Central memory CD4-positive, alpha-beta T cell (primary cell): ENCODE data around the gene IL1RAPL1.

Experiments
- DNase-seq: peaks from one replicate; pipeline ENCODE4 v3.0.0; 2022

Gene IL1RAPL1

DNA sequence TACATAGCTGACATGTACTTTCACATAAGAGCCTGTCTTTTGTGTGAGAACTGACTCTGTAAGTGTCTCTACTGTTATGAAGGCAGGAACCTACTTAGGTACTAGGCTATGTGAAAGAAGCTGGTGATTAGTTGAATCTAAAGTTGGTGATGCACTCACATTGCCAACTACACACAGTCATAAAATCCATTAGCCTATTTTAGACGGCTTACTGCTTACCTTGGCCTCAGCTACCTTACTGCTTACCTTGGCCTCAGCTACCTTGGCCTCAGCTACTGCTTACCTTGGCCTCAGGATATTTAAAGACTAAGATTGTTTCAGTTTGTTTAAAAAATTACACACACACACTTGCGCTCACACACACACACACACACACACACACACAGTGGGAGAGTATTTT lies 549.7 kb downstream of the IL1RAPL1 start:
- DNase-seq = no peak

DNA sequence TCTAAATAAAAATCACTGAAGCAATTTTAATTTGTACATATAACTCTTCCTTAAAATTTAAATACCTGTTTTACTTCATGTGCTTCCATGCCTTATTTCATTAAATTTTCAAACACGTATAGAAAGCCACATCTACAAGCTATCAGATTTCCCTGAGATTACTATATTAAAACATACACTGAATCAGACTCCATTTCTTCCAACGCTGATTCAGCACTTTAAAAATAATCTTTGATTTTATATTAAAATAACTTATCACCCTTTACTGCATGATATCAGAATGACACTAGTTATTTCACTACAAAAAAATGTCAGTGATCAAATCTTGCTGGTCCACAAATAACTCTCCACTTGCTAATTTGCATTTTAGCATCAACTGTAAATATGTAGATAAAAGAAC lies 550.8 kb downstream of the IL1RAPL1 start:
- no peak for DNase-seq

DNA sequence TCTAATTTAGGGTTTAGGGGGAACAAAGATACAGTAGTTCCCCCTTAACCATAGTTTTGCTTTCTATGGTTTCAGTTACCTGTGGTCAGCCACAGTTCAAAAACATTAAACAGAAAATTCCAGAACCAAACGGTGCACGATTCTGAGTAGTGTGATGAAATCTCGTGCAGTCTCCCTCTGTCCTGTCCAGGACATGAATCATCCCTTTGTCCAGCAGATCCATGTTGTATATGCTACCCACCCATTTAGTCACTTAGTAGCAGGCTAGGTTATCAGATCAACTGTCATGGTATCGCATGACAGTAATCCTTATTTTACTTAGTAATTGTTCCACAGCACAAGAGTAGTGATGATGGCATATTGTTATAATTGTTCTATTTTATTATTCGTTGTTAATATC lies 556.1 kb downstream of the IL1RAPL1 start:
- no peak for DNase-seq

DNA sequence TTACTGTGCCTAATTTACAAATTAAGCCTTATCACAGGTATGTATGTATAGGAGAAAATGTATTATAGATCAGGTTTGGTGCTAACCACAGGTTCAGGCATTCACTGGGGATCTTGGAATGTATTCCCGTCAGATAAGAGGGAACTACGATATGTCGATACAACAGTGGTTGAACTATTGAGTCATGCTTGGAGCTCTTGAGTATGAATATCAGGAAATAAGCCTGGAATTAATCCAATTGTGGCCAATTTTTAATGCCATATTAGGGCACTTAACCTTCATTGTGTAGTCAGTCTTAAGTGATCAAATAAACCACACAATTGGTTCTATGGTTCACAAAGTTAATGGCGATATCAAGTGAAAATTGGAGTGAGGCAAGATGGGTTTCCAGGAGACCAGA lies 556.5 kb downstream of the IL1RAPL1 start:
- DNase-seq = no peak

DNA sequence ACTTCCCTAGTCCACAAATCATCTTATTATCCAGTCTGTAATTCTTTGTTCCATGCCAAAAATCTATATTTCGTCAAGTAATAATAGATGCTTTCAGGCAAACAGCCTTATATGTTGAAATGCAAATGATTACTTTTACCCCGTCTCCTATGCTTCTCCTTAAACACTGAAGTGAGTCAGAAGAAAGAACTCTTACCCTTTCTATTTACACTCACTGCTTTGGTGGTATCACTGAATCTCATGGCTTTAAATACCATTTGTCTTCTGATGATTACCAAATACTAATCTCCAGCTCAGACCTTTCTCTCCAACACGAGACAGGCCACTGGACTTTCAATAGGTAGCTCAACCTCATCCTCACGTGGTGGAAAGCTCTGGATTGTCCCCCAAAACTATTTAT lies 558.1 kb downstream of the IL1RAPL1 start:
- DNase-seq = no peak

DNA sequence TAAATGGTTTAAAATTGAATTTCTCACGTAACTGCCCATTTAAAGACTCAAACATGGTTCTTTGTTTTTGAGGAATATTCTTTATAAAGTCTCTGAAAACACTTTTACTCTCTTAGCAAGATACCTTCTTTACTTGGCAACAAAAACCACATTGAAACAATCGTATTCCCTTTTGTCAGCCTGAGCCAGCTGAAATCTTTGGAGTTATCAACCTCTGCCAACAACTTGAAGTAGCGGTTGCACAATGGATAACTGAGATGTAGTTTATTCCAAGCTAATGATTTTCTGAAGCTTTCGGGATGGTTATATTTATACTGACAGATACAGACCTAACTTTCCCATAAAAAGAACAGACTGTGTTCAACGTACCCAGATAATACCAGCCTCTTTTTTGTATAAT lies 561.3 kb downstream of the IL1RAPL1 start:
- no peak for DNase-seq

DNA sequence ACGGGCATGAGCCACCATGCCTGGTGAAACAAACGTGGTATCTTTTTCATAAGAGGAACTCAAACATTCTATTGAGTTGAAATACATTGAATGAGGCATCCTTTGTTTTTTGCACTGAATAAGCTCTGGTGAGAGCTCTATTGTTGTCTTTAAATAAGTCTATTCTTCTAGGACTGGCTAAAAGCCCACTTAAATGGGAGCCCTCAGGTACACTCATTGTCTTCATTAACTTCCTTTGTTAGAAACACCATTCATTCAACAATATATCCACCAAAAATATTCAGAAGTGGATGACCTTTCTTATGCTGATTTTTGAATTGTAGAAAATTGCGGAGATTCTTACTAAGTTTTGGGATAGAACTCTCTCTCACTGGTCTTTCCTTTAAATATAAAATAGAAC lies 568.0 kb downstream of the IL1RAPL1 start:
- DNase-seq = no peak

DNA sequence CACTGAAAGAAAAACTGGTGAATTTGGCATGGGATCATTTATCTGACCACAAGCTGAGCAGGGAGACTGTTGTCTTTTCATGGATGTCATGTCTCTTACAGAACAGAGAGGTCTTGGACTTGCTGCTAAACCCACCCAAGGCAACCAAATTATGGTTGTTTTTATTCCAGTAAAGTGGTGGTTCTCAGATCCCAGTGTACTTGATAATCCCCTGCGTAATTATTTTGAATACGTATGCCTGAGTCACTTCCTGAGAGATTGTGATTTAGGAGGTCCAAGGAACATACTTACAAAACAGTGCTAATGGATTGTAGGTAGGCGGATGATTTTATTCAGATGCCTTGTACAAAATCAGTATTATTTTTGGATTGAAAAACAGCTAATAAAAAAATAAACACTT lies 585.6 kb downstream of the IL1RAPL1 start:
- DNase-seq = no peak

DNA sequence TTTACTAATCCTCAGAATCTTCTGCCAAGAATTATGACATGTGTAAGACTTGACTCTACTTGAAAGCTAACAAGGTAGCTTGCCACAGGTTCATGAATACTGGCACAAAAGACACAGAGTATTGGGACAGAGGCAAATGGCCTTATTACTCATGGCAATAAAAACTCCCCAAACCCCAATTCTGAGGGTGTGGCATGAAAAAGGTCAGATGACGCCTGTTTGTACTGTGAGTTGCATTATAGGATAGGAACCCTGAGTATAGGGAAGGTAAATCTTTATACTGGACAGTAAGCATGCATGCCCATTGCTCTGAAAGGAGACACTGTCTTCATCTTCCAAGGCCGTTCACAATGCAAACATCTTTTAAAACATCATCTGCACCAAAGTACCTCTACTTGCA lies 600.0 kb downstream of the IL1RAPL1 start:
- no peak for DNase-seq

DNA sequence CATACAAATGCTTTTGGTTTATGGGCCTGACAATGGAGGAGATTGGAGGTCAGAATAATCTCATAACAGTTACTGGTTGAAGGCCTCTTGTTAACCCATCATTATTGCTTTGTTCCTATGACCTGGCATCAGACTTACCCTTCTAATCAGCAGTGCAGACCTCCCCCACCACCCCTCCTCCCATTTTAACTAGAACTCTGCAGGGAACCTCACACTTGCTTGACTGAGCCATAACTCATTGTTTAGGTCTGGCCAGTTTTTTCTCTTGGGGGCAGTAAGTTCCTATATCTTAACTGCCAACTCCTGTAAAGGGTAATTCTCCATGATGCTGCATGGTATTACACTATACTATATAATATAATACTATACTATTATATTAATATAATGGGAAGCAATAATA lies 609.3 kb downstream of the IL1RAPL1 start:
- no peak for DNase-seq

DNA sequence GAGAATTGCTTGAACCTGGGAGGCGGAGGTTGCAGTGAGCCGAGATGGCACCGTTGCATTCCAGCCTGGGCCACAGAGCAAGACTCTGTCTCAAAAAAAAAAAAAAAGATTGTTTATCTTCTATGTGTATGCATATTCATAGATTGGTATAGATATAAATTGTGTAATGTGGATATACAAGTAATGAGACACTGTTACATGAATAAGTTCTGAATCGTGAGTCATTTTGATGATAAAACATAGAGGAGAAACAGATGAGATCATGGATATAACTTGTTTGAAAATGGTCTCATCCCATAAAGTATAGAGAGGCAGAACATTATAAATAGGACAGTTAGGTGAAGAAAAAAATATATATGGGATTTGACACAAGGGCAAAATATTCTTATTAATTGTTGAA lies 628.0 kb downstream of the IL1RAPL1 start:
- no peak for DNase-seq

DNA sequence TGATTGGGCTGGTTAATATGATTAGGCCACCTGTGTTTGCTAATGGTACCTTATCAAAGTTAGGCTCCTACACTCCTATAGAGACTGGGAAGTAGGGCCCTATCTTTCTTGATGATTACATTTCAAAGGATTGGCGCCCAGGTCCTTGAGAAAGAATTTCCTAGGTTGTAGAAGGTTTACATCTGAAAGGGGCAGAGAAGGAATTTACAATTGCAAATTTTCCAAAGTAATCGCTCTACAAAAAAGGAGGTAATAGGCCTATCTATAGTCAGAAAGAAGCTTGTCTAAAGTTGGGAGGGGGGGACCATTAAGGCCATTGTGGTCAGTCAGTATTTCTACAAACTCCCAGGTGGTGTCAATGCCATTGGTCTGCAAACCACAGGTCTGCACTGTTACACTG lies 638.4 kb downstream of the IL1RAPL1 start:
- no peak for DNase-seq

DNA sequence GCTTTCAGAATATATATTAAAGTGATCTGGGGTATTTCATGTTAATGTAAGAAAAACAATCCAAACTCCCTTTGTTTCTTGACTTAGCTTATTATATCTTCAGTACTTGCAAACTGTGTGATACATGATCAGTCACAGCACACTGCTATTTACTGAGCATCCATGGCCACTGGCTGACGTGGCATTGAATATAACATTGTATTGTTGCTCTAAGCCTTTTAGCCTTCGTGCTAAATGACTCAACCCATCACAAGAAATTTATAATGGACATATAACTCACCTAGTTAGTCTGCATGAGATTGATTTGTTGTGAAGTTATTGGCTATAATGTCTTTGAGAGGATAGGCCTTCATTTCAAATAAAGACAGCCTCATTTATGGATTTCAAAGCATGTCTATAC lies 642.6 kb downstream of the IL1RAPL1 start:
- DNase-seq = no peak

DNA sequence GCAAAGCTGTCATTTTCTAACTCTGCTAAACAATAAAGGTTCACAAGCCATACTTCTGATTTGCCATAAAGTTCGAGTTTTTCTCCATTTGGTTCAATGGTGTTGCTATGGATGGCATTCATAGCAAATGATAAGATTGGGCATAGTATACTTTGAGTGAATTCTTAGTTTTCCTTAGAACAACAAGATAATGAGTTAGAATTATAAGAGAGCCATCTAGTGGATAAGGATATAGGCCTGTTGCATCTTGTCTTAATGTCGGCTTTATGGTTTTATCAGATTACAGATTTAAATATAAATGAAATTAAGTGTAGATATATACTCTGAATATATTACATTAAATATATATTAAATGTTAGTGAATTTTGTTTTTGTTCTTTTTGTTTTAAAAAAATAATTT lies 644.6 kb downstream of the IL1RAPL1 start:
- no peak for DNase-seq

DNA sequence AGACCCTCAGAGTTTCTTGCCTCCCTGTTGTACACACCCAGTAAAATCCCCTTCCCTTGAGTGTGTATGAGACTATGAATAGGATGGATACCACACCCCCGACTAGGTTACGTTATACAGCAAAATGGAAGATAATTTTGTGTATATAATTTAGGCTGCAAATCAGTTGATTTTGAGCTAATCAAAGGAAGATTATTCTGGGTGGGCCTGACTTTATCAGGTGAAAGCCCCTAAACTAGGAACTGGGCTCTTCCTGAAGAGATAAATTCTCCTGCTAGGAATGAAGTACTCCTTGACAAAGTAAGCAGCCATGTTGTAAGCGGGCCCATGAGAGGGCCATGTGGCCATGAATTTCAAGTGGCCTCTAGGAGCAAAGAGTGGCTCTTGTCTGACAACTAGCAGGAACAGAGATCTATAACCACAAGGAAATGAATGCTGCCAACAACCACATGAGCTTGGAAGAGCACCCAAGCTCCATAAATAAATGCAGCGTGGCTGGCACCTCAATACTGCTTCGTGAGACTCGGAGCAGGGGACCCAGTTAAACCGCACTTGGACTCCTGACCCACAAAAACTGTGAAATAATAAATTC lies 646.4 kb downstream of the IL1RAPL1 start:
- DNase-seq = no peak

DNA sequence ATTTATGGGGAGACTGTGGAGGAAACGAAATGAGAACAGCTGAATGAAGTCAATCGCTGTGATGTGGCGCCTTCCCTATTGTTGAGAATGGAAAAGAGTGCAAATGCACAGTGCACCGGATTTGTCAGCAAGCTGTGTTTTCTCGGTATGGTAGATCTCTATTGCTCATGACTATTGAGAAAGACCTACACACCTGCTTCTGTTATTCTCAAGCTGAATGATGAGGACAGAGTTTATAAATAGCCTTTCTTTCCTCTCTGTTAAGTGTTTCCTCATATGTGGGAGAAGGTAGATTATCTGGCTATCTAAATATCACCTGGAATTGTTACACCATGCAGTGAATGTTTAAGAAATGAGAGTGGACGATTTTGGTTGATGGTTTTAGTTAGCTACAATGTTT lies 650.7 kb downstream of the IL1RAPL1 start:
- no peak for DNase-seq

DNA sequence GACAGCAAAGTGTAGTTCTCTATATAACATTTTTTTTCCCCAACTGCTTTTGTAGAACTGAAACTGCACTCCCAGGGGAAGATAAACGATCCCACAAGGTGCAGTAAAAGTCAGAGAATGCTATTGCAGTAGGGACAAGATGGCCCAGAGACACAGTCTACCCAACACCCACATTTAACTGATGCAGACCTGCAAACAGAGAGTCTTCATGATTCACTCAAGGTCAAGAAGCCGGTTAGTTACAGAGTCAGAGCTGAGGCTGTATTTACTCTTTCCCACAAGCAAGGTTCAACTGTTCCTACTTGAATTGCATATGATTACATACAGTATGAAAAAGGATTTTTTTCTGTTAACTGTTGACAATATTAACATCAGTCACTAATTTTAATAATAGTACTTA lies 654.6 kb downstream of the IL1RAPL1 start:
- DNase-seq = no peak

DNA sequence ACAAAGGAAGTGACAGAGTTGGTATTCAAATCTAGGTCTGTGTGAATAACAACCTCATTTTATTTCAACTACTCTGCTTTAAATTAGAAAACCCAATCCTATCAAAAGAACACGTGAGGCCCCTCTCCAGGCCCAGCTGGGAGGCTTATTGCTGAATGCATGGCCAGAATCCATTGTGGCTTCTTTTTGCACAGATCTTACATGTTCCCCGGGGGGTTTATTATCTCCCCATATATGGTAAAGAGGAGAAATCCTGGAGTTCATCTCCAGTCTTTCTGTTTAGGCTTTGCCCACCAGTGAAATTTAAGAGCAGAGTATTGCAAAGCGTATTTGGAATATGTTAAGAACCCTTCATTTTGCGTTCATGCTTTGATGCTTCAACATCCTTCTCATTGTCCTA lies 655.6 kb downstream of the IL1RAPL1 start:
- no peak for DNase-seq

DNA sequence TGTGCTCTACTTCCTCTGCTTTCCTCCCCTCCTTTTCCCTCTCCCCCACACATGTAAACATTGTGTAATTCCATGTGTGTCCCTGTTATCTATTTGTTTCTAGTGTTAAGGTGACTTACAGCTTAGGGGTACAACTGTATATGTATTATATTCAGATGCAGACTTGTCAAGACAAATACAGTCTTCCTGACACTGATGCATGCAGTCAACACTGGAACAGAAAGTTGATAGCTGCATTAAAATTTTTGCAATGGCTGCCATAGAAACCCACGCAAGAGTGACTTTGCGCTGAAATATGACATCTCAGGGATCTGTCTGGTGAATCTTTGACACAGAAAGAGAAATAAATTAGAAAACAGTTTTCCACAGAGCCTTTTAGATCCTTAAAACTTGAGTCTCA lies 656.7 kb downstream of the IL1RAPL1 start:
- DNase-seq = no peak

DNA sequence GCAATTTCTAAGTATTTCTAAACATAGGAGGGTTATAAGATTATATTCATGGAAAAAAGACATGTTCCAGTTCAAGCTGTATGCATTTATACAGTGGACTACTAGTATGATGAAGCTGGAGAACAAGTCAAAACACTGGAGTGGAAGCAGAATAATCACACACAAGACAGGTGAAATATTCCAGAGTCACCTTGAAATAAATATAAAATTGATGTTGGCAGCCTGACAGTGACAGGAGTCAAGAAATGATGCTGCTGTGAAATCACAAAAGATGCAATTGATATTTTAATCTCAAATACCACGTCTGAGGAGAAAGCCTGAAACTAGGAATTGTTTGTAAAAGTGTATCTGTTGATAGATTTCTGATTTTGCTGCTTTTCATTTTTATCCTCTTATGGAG lies 667.3 kb downstream of the IL1RAPL1 start:
- no peak for DNase-seq

DNA sequence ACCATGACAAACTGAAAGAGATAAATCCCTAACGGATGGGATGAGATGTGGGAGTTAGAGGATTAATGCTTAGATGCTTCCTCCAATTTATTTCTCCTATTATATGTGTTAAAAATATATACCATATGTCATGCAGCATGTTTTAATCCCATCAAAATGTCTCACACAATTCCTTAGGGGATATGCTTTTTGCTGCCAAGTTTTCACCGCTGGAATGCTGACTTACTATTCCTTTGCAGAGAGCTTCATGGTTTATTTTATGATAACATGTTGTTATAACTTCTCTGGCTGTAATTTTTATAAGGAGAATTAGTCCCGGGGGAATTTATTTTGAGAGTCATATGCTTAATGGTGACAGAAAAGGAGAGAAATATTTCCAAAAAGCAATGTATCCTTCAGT lies 670.3 kb downstream of the IL1RAPL1 start:
- DNase-seq = no peak

DNA sequence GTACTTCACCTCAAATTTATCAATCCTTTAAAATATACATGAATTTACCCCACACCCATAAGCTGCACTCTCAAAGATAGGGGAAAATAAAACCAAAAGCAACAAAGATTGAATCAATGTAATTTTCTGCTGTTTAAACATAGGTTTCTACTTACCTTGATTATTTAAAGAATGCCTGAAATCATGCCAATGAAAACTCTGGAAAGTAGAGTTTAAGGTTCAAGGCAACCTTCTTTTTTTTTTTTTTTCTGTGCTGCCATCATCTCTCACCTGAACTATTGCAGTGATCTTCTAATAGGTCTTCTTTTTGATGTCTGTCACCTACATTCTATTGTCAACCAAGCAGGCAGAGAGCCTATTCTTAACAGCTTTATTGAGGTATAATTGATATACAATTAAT lies 682.1 kb downstream of the IL1RAPL1 start:
- no peak for DNase-seq

DNA sequence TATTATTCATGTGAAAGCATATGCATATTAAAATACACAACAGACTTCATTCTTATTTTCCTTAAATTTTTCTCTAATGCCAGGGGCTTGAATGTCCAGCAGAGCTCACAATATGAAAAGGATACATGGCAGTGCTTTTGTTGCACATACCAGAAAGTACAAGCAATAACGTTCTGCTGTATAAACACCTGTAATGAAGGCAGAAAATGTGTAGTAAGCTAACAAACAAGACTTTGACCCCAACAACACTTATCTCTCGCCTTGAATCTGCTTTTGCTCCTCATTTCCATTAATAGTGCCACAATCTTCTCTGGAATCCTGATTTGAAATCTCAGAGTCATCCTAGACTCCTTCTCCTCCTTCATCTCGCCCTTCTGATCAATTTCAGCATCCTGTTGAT lies 687.3 kb downstream of the IL1RAPL1 start:
- DNase-seq = no peak

DNA sequence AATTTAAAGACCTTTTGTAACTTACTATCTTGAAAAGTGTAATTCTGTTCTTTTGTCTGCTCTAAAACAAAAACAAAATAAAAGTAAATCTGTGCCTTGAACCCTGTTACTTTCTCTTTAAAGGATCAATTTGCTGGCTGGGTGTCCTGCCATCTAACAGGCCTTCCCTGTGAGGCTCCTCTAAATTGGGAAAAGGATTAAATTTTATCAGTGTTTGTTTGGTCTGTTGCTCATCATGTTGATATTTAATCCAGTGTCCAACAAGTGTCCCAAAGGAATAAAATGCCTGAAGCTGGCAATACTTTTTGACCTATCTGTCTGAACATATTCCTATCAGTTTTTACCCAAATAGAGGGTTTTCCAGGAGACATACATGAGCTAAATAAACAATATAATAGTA lies 688.7 kb downstream of the IL1RAPL1 start:
- DNase-seq = no peak

DNA sequence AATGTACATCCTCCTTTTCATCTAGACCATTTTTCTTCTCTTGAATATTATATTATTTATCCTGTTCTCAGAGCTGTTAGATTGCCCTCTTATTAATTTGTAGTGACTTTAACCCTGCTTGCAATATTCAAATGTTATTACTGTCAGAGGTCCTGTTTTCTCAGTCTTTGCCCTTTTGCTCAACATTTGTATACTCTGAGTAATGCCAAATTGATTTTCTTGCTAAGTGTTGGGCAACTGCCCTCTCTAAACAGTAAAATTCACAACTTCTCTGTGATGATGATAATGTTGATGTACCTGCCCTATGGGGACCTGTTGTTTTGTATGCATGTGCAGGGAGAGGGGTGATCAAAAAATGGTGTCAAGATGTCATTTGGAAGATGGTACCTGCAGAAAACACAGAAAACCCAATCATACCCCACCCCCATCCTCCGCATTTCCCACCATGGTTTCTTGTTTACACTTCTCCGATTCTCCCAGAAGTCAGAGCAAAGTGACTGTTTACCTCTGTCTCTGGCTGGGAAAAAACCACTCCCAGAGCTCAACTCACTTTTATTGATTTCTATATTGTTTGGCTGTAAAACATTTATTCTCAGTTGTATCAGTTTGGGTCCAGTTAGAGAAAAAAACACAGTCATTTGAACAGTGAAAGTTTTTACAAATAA lies 694.0 kb downstream of the IL1RAPL1 start:
- DNase-seq = no peak
